Large intestine (tissue), 3 donors: Measurements from ENCODE around the gene TMEM190. TPM values are rescaled to one million over a fixed set of nuclear protein-coding genes. Genes with fewer than 3 reads are reported as not detected.
A peak's percentile ranks its signal among the peaks of the same experiment; 100 is the strongest.

Source experiments
- DNase-seq, 2 donors: peaks; one replicate each; pipeline versions ENCODE4 v3.0.0 to v3.0.0-alpha.2; 2013
- H3K27ac ChIP-seq: one replicate; pipeline ENCODE4 v1.5.1; 2013; ENCODE audit warnings: low read length
- H3K27me3 ChIP-seq: 2 replicates; pipeline ENCODE4 v1.6.1; 2013; ENCODE audit warnings: low read length; ENCODE audit not compliant: control insufficient read depth, insufficient read depth
- H3K36me3 ChIP-seq: 2 replicates; pipeline ENCODE4 v1.6.1; 2013; ENCODE audit warnings: low read length; ENCODE audit not compliant: control insufficient read depth, insufficient read depth
- H3K4me1 ChIP-seq: one replicate; pipeline ENCODE4 v1.6.1; 2013; ENCODE audit warnings: low read length; ENCODE audit not compliant: control insufficient read depth, insufficient read depth
- H3K4me3 ChIP-seq: one replicate; pipeline ENCODE4 v1.5.1; 2013; ENCODE audit warnings: low read length
- H3K9me3 ChIP-seq: one replicate; pipeline ENCODE4 v1.6.1; 2013; ENCODE audit warnings: mild to moderate bottlenecking, low read depth, low read length, moderate library complexity; ENCODE audit not compliant: control insufficient read depth
- WGBS: methylation state at CpG from one replicate; pipeline ENCODE4 v1.1.5; 2013; ENCODE audit warnings: low lambda C conversion rate; ENCODE audit not compliant: insufficient coverage; 5-methylcytosine and 5-hydroxymethylcytosine counted together
- polyA plus RNA-seq: library from polyadenylated mRNA; unstranded; fragments of 120-200 nt; gene quantifications from one replicate; pipeline ENCODE4 v1.2.1, GENCODE V29; 2013

The TMEM190 gene
- polyA plus RNA-seq, 1 donor, result 0.93 TPM

- no peak for DNase-seq
- no CpG with 5 or more reads among the region's 25 CpGs for WGBS
Measured at GRCh38 chr19:55352549-55353145, 24.0 kb upstream of the TMEM190 start.

GRCh38 chr19:55353356-55353802 is 23.2 kb upstream of the TMEM190 start:
- H3K36me3 ChIP-seq, result no peaks in the 10 kb centered on the region
- WGBS, result no CpG with 5 or more reads among the region's 24 CpGs
- peaks cover 67% of the 10 kb centered on the region for H3K27me3 ChIP-seq
- peaks cover 13% of the 10 kb centered on the region for H3K4me1 ChIP-seq
- DNase-seq, result no peak
- no peaks in the 10 kb centered on the region for H3K9me3 ChIP-seq
- peak overlapping the region; percentile 37 for H3K4me3 ChIP-seq
- no peak overlapping the region for H3K27ac ChIP-seq

More at GRCh38 chr19:55352549-55353145, 24.0 kb upstream of the TMEM190 start:
- Histone ChIP-seq H3K27ac (no peak overlapping the region), H3K4me1 (peaks cover 13% of the 10 kb centered on the region), H3K4me3 (no peak overlapping the region), H3K9me3 (no peaks in the 10 kb centered on the region), H3K27me3 (peaks cover 65% of the 10 kb centered on the region), H3K36me3 (no peaks in the 10 kb centered on the region)

- no CpG with 5 or more reads among the region's 72 CpGs for WGBS
- H3K27ac ChIP-seq, result no peak overlapping the region
- H3K4me3 ChIP-seq, result peak overlapping the region; percentile 37
- peaks cover 67% of the 10 kb centered on the region for H3K27me3 ChIP-seq
- no peaks in the 10 kb centered on the region for H3K9me3 ChIP-seq
- H3K4me1 ChIP-seq, result peaks cover 13% of the 10 kb centered on the region
- DNase-seq, result peak in 1 of 2 donors; percentile 78
- H3K36me3 ChIP-seq, result no peaks in the 10 kb centered on the region
Measured at GRCh38 chr19:55353803-55354697, 22.6 kb upstream of the TMEM190 start.

- Histone ChIP-seq H3K27ac (no peak within 1 kb of the TSS), H3K9me3 (no peaks in the 10 kb centered on the region), H3K36me3 (no peaks in the 10 kb centered on the region), H3K4me1 (peaks cover 13% of the 10 kb centered on the region), H3K27me3 (peaks cover 67% of the 10 kb centered on the region), H3K4me3 (peak within 1 kb of the TSS; percentile 37)
- DNase-seq, result no peak
- WGBS, result no CpG with 5 or more reads among the region's 43 CpGs
Measured at GRCh38 chr19:55354698-55355212, 21.9 kb upstream of the TMEM190 start, which contains the start of gene COX6B2. COX6B2 (minus strand) TSS chr19:55354719; CDS start chr19:55354521, 198 bp downstream.

GRCh38 chr19:55355213-55355821 is 21.3 kb upstream of the TMEM190 start:
- no peak for DNase-seq
- Histone ChIP-seq H3K27ac (no peak overlapping the region), H3K4me1 (peaks cover 13% of the 10 kb centered on the region), H3K4me3 (no peak overlapping the region), H3K36me3 (no peaks in the 10 kb centered on the region), H3K9me3 (no peaks in the 10 kb centered on the region), H3K27me3 (peaks cover 67% of the 10 kb centered on the region)
- WGBS, result no CpG with 5 or more reads among the region's 13 CpGs

- DNase-seq, result no peak
- Histone ChIP-seq H3K27ac (no peak overlapping the region), H3K4me3 (no peak overlapping the region), H3K9me3 (no peaks in the 10 kb centered on the region), H3K27me3 (peaks cover 46% of the 10 kb centered on the region), H3K4me1 (peaks cover 8% of the 10 kb centered on the region), H3K36me3 (no peaks in the 10 kb centered on the region)
- no CpG with 5 or more reads among the region's 19 CpGs for WGBS
Measured at GRCh38 chr19:55358493-55358892, 18.1 kb upstream of the TMEM190 start.

- Histone ChIP-seq H3K9me3 (no peaks in the 10 kb centered on the region), H3K4me3 (no peak overlapping the region), H3K27ac (no peak overlapping the region), H3K27me3 (peaks cover 42% of the 10 kb centered on the region), H3K36me3 (no peaks in the 10 kb centered on the region), H3K4me1 (peaks cover 1% of the 10 kb centered on the region)
- no CpG with 5 or more reads among the region's 32 CpGs for WGBS
- DNase-seq, result no peak
Measured at GRCh38 chr19:55358943-55359908, 17.4 kb upstream of the TMEM190 start.

GRCh38 chr19:55360902-55361301 is 15.7 kb upstream of the TMEM190 start:
- DNase-seq, result no peak
- Histone ChIP-seq H3K4me3 (no peak overlapping the region), H3K27ac (no peak overlapping the region), H3K27me3 (peaks cover 32% of the 10 kb centered on the region), H3K36me3 (no peaks in the 10 kb centered on the region), H3K4me1 (no peaks in the 10 kb centered on the region), H3K9me3 (no peaks in the 10 kb centered on the region)
- no CpG with 5 or more reads among the region's 16 CpGs for WGBS

GRCh38 chr19:55362174-55362989 is 14.2 kb upstream of the TMEM190 start:
- Histone ChIP-seq H3K27me3 (peaks cover 26% of the 10 kb centered on the region), H3K4me3 (no peak overlapping the region), H3K36me3 (no peaks in the 10 kb centered on the region), H3K4me1 (no peaks in the 10 kb centered on the region), H3K27ac (no peak overlapping the region), H3K9me3 (no peaks in the 10 kb centered on the region)
- WGBS, result no CpG with 5 or more reads among the region's 38 CpGs
- DNase-seq, result no peak
